Body of pancreas (tissue), 4 donors: ENCODE results near the gene CD8B2. TPM values are rescaled to one million over a fixed set of nuclear protein-coding genes. Genes with fewer than 3 reads are reported as not detected.
A peak's percentile ranks its signal among the peaks of the same experiment; 100 is the strongest.
"Not testable (repeated sequence)": the region's sequence is repeated elsewhere in the genome, so short reads cannot be mapped to it uniquely, and the experiment has no call there.

Experiments
- ATAC-seq: fragments of 150-250 bp; one replicate; pipeline ENCODE4 v1.9.1; 2016
- DNase-seq, 4 donors: peaks; one replicate each; pipeline ENCODE4 v3.0.0-alpha.2; 2019
- H3K27ac ChIP-seq, 4 donors: fragments of 200-600 bp; sonication (generic); 1 replicate in 3 of 4; 2 replicates in 1 of 4; pipeline versions ENCODE4 v1.5.1 to v1.6.1; 2016 to 2019; ENCODE audit warnings: mild to moderate bottlenecking in 1 of 4, mixed read lengths in 1 of 4, moderate library complexity in 1 of 4
- H3K27me3 ChIP-seq, 2 donors: fragments of 200-600 bp; sonication (generic); one replicate each; pipeline ENCODE4 v1.6.0; 2016; ENCODE audit warnings: mild to moderate bottlenecking in 1 of 2
- H3K36me3 ChIP-seq, 2 donors: fragments of 200-600 bp; sonication (generic); replicated peaks in 1 of 2; 2 replicates each; pipeline ENCODE4 v1.5.1; 2016; ENCODE audit warnings: low read depth in 2 of 2; ENCODE audit not compliant: insufficient read depth in 1 of 2
- H3K4me1 ChIP-seq: fragments of 200-600 bp; sonication (generic); one replicate; pipeline ENCODE4 v1.6.0; 2016
- H3K4me3 ChIP-seq, 2 donors: fragments of 200-600 bp; sonication (generic); 1 replicate in 1 of 2; 2 replicates in 1 of 2; pipeline ENCODE4 v1.5.1; 2016 to 2019
- H3K9me3 ChIP-seq, 3 donors: fragments of 200-600 bp; sonication (generic); 1 replicate in 2 of 3; 2 replicates in 1 of 3; pipeline ENCODE4 v1.5.1; 2016
- CTCF ChIP-seq, 7 experiments: fragments of 450-650 bp in 4 of 7; fragments of 200-600 bp in 3 of 7; sonication (generic) in 3 of 7; IDR thresholded peaks; one replicate each; pipeline ENCODE4 v1.5.1; 2016 to 2019; ENCODE audit warnings: antibody characterized with exemption in 7 of 7
- WGBS, 2 donors: methylation state at CpG; one replicate each; pipeline ENCODE4 v1.1.5; 2017; 5-methylcytosine and 5-hydroxymethylcytosine counted together
- intact Hi-C: fragments of 100-400 bp; cut with DNase I; formaldehyde crosslinking; loops from one replicate; pipeline ENCODE4 v1.15.1; 2023
- total RNA-seq, 2 donors: library from RNA; depleted of rRNA; stranded (reverse); fragments of >200 nt; gene quantifications; one replicate each; pipeline ENCODE4 v1.1.0, GENCODE V29; 2016

Gene CD8B2
- not detected for total RNA-seq

GRCh38 chr2:106486551-106487385, at the start of gene CD8B2:
TSS of gene CD8B2 (plus strand) at chr2:106487364. CDS start at chr2:106487427, 63 bp downstream.
- H3K36me3 ChIP-seq, H3K27ac ChIP-seq, ATAC-seq, H3K4me3 ChIP-seq, intact Hi-C loops, H3K27me3 ChIP-seq, H3K4me1 ChIP-seq, H3K9me3 ChIP-seq, DNase-seq: not testable (repeated sequence)
- WGBS, 2 donors: 10 to 37% methylated on average over 3 to 6 of the region's 39 CpGs

GRCh38 chr2:106461882-106462281, 25.3 kb upstream of the CD8B2 start:
- H3K27ac ChIP-seq, H3K4me1 ChIP-seq, intact Hi-C loops, H3K4me3 ChIP-seq, H3K36me3 ChIP-seq, ATAC-seq, H3K27me3 ChIP-seq, H3K9me3 ChIP-seq: not testable (repeated sequence)
- peak in 3 of 7 experiments; percentile 5 to 17 (median 7) for TF ChIP-seq CTCF (IDR thresholded peaks at IDR 0.05)
- WGBS, 2 donors: 50 to 52% methylated on average over 8 to 9 of the region's 10 CpGs
- DNase-seq: peak in 2 of 4 donors; percentile 3 to 8

GRCh38 chr2:106467516-106467915, 19.6 kb upstream of the CD8B2 start:
- ATAC-seq, H3K4me1 ChIP-seq, DNase-seq, H3K4me3 ChIP-seq, H3K27ac ChIP-seq, intact Hi-C loops, H3K27me3 ChIP-seq, H3K9me3 ChIP-seq, H3K36me3 ChIP-seq: not testable (repeated sequence)
- 90 to 95% methylated on average over 18 to 23 of the region's 49 CpGs for WGBS, 2 donors

GRCh38 chr2:106468107-106468506, 19.1 kb upstream of the CD8B2 start, which contains the start of gene RGPD3:
TSS of gene RGPD3 (minus strand) at chr2:106468413. CDS start at chr2:106468288, 125 bp downstream.
- not testable (repeated sequence) for H3K27me3 ChIP-seq

GRCh38 chr2:106470658-106471057, 16.5 kb upstream of the CD8B2 start:
- TF ChIP-seq CTCF (IDR thresholded peaks at IDR 0.05): peak in 2 of 7 experiments; percentile 22 to 28
- ATAC-seq (peak; percentile 68), DNase-seq (peak; percentile 50 to 78 (median 70))

More at GRCh38 chr2:106468107-106468506, 19.1 kb upstream of the CD8B2 start, which contains the start of gene RGPD3:
- intact Hi-C loops, H3K9me3 ChIP-seq, H3K4me3 ChIP-seq, H3K4me1 ChIP-seq, ATAC-seq, H3K36me3 ChIP-seq, DNase-seq, H3K27ac ChIP-seq: not testable (repeated sequence)
- WGBS, 2 donors: 95 to 96% methylated on average over 23 to 26 of the region's 45 CpGs

GRCh38 chr2:106477647-106478046, 9.5 kb upstream of the CD8B2 start:
- H3K9me3 ChIP-seq, DNase-seq, H3K27ac ChIP-seq, H3K4me1 ChIP-seq, H3K27me3 ChIP-seq, ATAC-seq, H3K4me3 ChIP-seq, H3K36me3 ChIP-seq: not testable (repeated sequence)
- intact Hi-C loops: loop anchor here (10.0 kb wide), 1 partner anchor 373 kb away; no protein-coding TSS in a partner anchor
- 56 to 60% methylated on average over 1 of the region's 4 CpGs for WGBS, 2 donors

More at GRCh38 chr2:106470658-106471057, 16.5 kb upstream of the CD8B2 start:
- not testable (repeated sequence) for H3K27ac ChIP-seq, H3K4me3 ChIP-seq, H3K9me3 ChIP-seq, H3K36me3 ChIP-seq, H3K27me3 ChIP-seq, H3K4me1 ChIP-seq
- intact Hi-C loops: loop anchor here (10.0 kb wide), 1 partner anchor 366 kb away; no protein-coding TSS in a partner anchor
- 0% methylated on average over 3 to 4 of the region's 4 CpGs for WGBS, 2 donors

- H3K4me1 ChIP-seq, H3K9me3 ChIP-seq, H3K36me3 ChIP-seq, H3K27me3 ChIP-seq, ATAC-seq, DNase-seq, H3K27ac ChIP-seq, H3K4me3 ChIP-seq: not testable (repeated sequence)
- intact Hi-C loops: loop anchor here (10.0 kb wide), 1 partner anchor 375 kb away; no protein-coding TSS in a partner anchor
- WGBS, 2 donors: no CpG with 5 or more reads among the region's 1 CpG
These were observed 7.6 kb upstream of the CD8B2 start for GRCh38 chr2:106479563-106479962.

GRCh38 chr2:106487386-106488191, 425 bp downstream of the CD8B2 start:
- DNase-seq, H3K36me3 ChIP-seq, H3K9me3 ChIP-seq, H3K4me1 ChIP-seq, ATAC-seq, H3K27ac ChIP-seq, H3K4me3 ChIP-seq, intact Hi-C loops, H3K27me3 ChIP-seq: not testable (repeated sequence)
- WGBS, 2 donors: 28 to 38% methylated on average over 17 to 36 of the region's 44 CpGs

- ATAC-seq, H3K4me1 ChIP-seq, DNase-seq, H3K27ac ChIP-seq, H3K4me3 ChIP-seq, H3K27me3 ChIP-seq, H3K9me3 ChIP-seq, H3K36me3 ChIP-seq, intact Hi-C loops: not testable (repeated sequence)
- WGBS, 2 donors: 62 to 68% methylated on average over 4 to 6 of the region's 6 CpGs
These were observed 2.5 kb downstream of the CD8B2 start for GRCh38 chr2:106489701-106490100.
